HepG2 (cell line): Measurements from ENCODE around the gene PTPRF. TPM values are rescaled to one million over a fixed set of nuclear protein-coding genes. Genes with fewer than 3 reads are reported as not detected.

Source experiments
- HDAC6 ChIP-seq: fragments of 200-600 bp; sonication (generic); IDR thresholded peaks from 2 replicates; pipeline ENCODE4 v1.7.0; 2017; ENCODE audit warnings: mild to moderate bottlenecking, antibody characterized with exemption, low read length, low read depth
- HNF4A ChIP-seq: sonication (generic); formaldehyde crosslinking; IDR thresholded peaks from 2 replicates; pipeline ENCODE4 v1.4.0; 2020; ENCODE audit warnings: missing genetic modification reagents
- KDM2A ChIP-seq: sonication (generic); formaldehyde crosslinking; IDR thresholded peaks from 2 replicates; pipeline ENCODE4 v1.4.0; 2020; ENCODE audit warnings: low read depth, missing genetic modification reagents, borderline replicate concordance
- NR2C2 ChIP-seq: sonication (generic); formaldehyde crosslinking; IDR thresholded peaks from 2 replicates; pipeline ENCODE4 v1.4.0; 2020; ENCODE audit warnings: missing genetic modification reagents, mild to moderate bottlenecking, moderate library complexity, borderline replicate concordance
- NR2F1 ChIP-seq, 2 experiments: fragments of 450-650 bp in 1 of 2; formaldehyde crosslinking in 1 of 2; IDR thresholded peaks; 2 replicates each; pipeline versions ENCODE4 v1.5.0 to v1.6.1; 2016 to 2020; ENCODE audit warnings: mild to moderate bottlenecking in 1 of 2, missing compliant biosample characterization in 1 of 2, missing genetic modification reagents in 1 of 2, moderate library complexity in 1 of 2
- PAF1 ChIP-seq: IDR thresholded peaks from 2 replicates; pipeline ENCODE4 v1.6.1; 2016; ENCODE audit warnings: missing genetic modification reagents, missing compliant biosample characterization
- PCBP2 ChIP-seq: fragments of 200-400 bp; formaldehyde crosslinking; optimal IDR thresholded peaks from 2 replicates; pipeline ENCODE3; 2018; ENCODE audit warnings: low read length, low read depth; ENCODE audit not compliant: poor library complexity, severe bottlenecking
- PHF8 ChIP-seq: sonication (generic); formaldehyde crosslinking; IDR thresholded peaks from 2 replicates; pipeline ENCODE4 v1.5.0; 2020; ENCODE audit warnings: missing genetic modification reagents
- SIN3A ChIP-seq: IDR thresholded peaks from 2 replicates; pipeline ENCODE4 v1.6.1; 2011; ENCODE audit warnings: low read depth, mild to moderate bottlenecking, control low read depth, low read length, borderline replicate concordance
- SKI ChIP-seq: fragments of 450-650 bp; IDR thresholded peaks from one replicate; pipeline ENCODE4 v1.6.1; 2018; ENCODE audit warnings: mild to moderate bottlenecking; ENCODE audit not compliant: partially characterized antibody
- SYNCRIP ChIP-seq: fragments of 200-400 bp; formaldehyde crosslinking; IDR thresholded peaks from 2 replicates; pipeline ENCODE4 v1.6.1; 2018; ENCODE audit warnings: mild to moderate bottlenecking, low read depth, low read length; ENCODE audit not compliant: insufficient read depth
- TBP ChIP-seq: sonication (generic); formaldehyde crosslinking; IDR thresholded peaks from 2 replicates; pipeline ENCODE4 v1.5.0; 2020; ENCODE audit warnings: missing genetic modification reagents
- ZBED4 ChIP-seq: sonication (generic); formaldehyde crosslinking; IDR thresholded peaks from 2 replicates; pipeline ENCODE4 v1.4.0; 2020; ENCODE audit warnings: missing genetic modification reagents, borderline replicate concordance
- ZFP36L2 ChIP-seq: sonication (generic); formaldehyde crosslinking; IDR thresholded peaks from 2 replicates; pipeline ENCODE4 v1.4.0; 2020; ENCODE audit warnings: missing genetic modification reagents
- ZFY ChIP-seq: sonication (generic); formaldehyde crosslinking; IDR thresholded peaks from 2 replicates; pipeline ENCODE4 v1.4.0; 2020; ENCODE audit warnings: missing genetic modification reagents
- ZMYM2 ChIP-seq: sonication (generic); formaldehyde crosslinking; IDR thresholded peaks from 2 replicates; pipeline ENCODE4 v1.8.0; 2022; ENCODE audit warnings: mild to moderate bottlenecking, missing genetic modification reagents
- ZNF124 ChIP-seq: sonication (generic); formaldehyde crosslinking; IDR thresholded peaks from 2 replicates; pipeline ENCODE4 v1.4.0; 2020; ENCODE audit warnings: missing genetic modification reagents
- ZNF33A ChIP-seq: sonication (generic); formaldehyde crosslinking; IDR thresholded peaks from 2 replicates; pipeline ENCODE4 v1.5.1; 2020; ENCODE audit warnings: missing genetic modification reagents, mild to moderate bottlenecking, moderate library complexity, borderline replicate concordance
- ZNF672 ChIP-seq: sonication (generic); formaldehyde crosslinking; IDR thresholded peaks from 2 replicates; pipeline ENCODE4 v1.8.1; 2022; ENCODE audit warnings: missing genetic modification reagents
- ZNF674 ChIP-seq: sonication (generic); formaldehyde crosslinking; IDR thresholded peaks from 2 replicates; pipeline ENCODE4 v1.5.0; 2020; ENCODE audit warnings: low read depth, mild to moderate bottlenecking, missing genetic modification reagents
- polyA plus RNA-seq, 8 experiments: library from polyadenylated mRNA; depleted of rRNA in 3 of 8; stranded (reverse) in 7 of 8; unstranded in 1 of 8; fragments of >200 nt; fragmentation: Illumina TruSeq in 4 of 8; extraction: Trizol in 4 of 8; gene quantifications; 2 replicates each; pipeline versions ENCODE4 v1.2.1 to v1.2.3, GENCODE V29; 2011 to 2016; ENCODE audit warnings: low read depth in 4 of 8, missing spikeins in 1 of 8, mixed read lengths in 1 of 8; ENCODE audit not compliant: insufficient read depth in 1 of 8
- total RNA-seq, 5 experiments: library from RNA; depleted of rRNA; stranded (reverse); fragments of >200 nt; fragmentation: Illumina TruSeq; extraction: Trizol; gene quantifications; 2 replicates each; pipeline ENCODE4 v1.2.3, GENCODE V29; 2016; ENCODE audit warnings: low read depth in 1 of 5
- TF ChIP-seq, protein P1 (sequence below): sonication (generic); formaldehyde crosslinking; IDR thresholded peaks from 2 replicates; pipeline ENCODE4 v1.5.1; 2020; ENCODE audit warnings: missing genetic modification reagents, mild to moderate bottlenecking, borderline replicate concordance
- TF ChIP-seq, protein P2 (sequence below): sonication (generic); formaldehyde crosslinking; IDR thresholded peaks from 2 replicates; pipeline ENCODE4 v1.9.0; 2022; ENCODE audit warnings: low read depth, missing genetic modification reagents
- TF ChIP-seq, protein P3 (sequence below): sonication (generic); formaldehyde crosslinking; IDR thresholded peaks from 2 replicates; pipeline ENCODE4 v1.5.0; 2020; ENCODE audit warnings: missing genetic modification reagents, mild to moderate bottlenecking, borderline replicate concordance

The PTPRF gene
- total and polyA plus RNA-seq, 2 of the 13 experiments (the other 11 are each of a cell fraction or from before 2014, with no cell fraction given), result 55.9 to 167 TPM

GRCh38 chr1:43530483-43531106 lies at the start of gene PTPRF (continued):
- TF ChIP-seq, protein P1, sequence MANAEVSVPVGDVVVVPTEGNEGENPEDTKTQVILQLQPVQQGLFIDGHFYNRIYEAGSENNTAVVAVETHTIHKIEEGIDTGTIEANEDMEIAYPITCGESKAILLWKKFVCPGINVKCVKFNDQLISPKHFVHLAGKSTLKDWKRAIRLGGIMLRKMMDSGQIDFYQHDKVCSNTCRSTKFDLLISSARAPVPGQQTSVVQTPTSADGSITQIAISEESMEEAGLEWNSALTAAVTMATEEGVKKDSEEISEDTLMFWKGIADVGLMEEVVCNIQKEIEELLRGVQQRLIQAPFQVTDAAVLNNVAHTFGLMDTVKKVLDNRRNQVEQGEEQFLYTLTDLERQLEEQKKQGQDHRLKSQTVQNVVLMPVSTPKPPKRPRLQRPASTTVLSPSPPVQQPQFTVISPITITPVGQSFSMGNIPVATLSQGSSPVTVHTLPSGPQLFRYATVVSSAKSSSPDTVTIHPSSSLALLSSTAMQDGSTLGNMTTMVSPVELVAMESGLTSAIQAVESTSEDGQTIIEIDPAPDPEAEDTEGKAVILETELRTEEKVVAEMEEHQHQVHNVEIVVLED (CRISPR knock-in tag), result no peak
- TF ChIP-seq SKI, result peak; percentile 20
- TF ChIP-seq ZBED4 (CRISPR knock-in tag), result peak; percentile 75; the same call in 1 of the 2 replicates
- TF ChIP-seq ZNF124 (CRISPR knock-in tag), result no peak
- TF ChIP-seq TBP, result no peak
- 0 out of 2 replicates have a peak, but pooled peaks have one; percentile 14 for TF ChIP-seq NR2C2
- no peak for TF ChIP-seq SYNCRIP
- no peak for TF ChIP-seq PCBP2
- no peak for TF ChIP-seq NR2F1 (CRISPR knock-in tag; IDR thresholded peaks at IDR 0.05)
- no peak for TF ChIP-seq ZNF33A
- TF ChIP-seq, protein P2, sequence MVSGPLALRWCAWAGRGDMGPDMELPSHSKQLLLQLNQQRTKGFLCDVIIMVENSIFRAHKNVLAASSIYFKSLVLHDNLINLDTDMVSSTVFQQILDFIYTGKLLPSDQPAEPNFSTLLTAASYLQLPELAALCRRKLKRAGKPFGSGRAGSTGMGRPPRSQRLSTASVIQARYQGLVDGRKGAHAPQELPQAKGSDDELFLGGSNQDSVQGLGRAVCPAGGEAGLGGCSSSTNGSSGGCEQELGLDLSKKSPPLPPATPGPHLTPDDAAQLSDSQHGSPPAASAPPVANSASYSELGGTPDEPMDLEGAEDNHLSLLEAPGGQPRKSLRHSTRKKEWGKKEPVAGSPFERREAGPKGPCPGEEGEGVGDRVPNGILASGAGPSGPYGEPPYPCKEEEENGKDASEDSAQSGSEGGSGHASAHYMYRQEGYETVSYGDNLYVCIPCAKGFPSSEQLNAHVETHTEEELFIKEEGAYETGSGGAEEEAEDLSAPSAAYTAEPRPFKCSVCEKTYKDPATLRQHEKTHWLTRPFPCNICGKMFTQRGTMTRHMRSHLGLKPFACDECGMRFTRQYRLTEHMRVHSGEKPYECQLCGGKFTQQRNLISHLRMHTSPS (CRISPR knock-in tag), result no peak
- TF ChIP-seq SIN3A, result 0 out of 2 replicates have a peak, but pooled peaks have one; percentile 18
- no peak; the same call in 1 of the 2 replicates for TF ChIP-seq KDM2A (CRISPR knock-in tag)
- TF ChIP-seq ZNF674 (CRISPR knock-in tag), result no peak
- no peak for TF ChIP-seq ZMYM2 (CRISPR knock-in tag)
- no peak for TF ChIP-seq HNF4A (CRISPR knock-in tag)
- TF ChIP-seq, protein P3, sequence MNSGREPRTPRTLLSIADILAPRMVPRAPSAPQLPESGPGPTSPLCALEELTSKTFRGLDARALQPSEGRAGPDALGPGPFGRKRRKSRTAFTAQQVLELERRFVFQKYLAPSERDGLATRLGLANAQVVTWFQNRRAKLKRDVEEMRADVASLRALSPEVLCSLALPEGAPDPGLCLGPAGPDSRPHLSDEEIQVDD (CRISPR knock-in tag), result no peak
- peak; percentile 46 for TF ChIP-seq PHF8 (CRISPR knock-in tag)
- no peak for TF ChIP-seq ZFP36L2 (CRISPR knock-in tag)
- no peak for TF ChIP-seq PAF1 (CRISPR knock-in tag)
- peak; percentile 79 for TF ChIP-seq ZFY
- no peak for TF ChIP-seq ZNF672 (CRISPR knock-in tag)
- TF ChIP-seq HDAC6, result no peak
